Activated naive CD8-positive, alpha-beta T cell treated with anti-CD3 and anti-CD28 coated beads, Interleukin-2, amount 10 ng/mL, durations not matched to agents 7 days and 5 days (primary cell): ENCODE data around the gene SLC8A3. TPM values are rescaled to one million over a fixed set of nuclear protein-coding genes. Genes with fewer than 3 reads are reported as not detected.
A peak's percentile ranks its signal among the peaks of the same experiment; 100 is the strongest.
"Not testable (repeated sequence)": the region's sequence is repeated elsewhere in the genome, so short reads cannot be mapped to it uniquely, and the experiment has no call there.

Experiments
- ATAC-seq: fragments of 150-1000 bp; cut with Tn5 transposase; one replicate; pipeline ENCODE4 v1.10.0; 2021; ENCODE audit warnings: low read depth, moderate library complexity
- POLR2A ChIA-PET: fragments of 350-600 bp; sonication (Branson Sonifier 250); formaldehyde crosslinking; loops from one replicate; lab custom pipeline; 2021; ENCODE audit warnings: antibody characterized with exemption; lab: Charles Lee
- DNase-seq: peaks from one replicate; pipeline ENCODE4 v3.0.0; 2021
- H3K27ac Mint-ChIP-seq: one replicate; pipeline ENCODE4 v1.8.0; 2022; ENCODE audit warnings: mild to moderate bottlenecking, mixed read lengths
- H3K27me3 Mint-ChIP-seq: one replicate; pipeline ENCODE4 v1.8.0; 2022; ENCODE audit warnings: mild to moderate bottlenecking, moderate library complexity, mixed read lengths
- H3K36me3 Mint-ChIP-seq: one replicate; pipeline ENCODE4 v1.8.0; 2021; ENCODE audit warnings: mild to moderate bottlenecking, mixed read lengths
- H3K4me1 Mint-ChIP-seq: one replicate; pipeline ENCODE4 v1.8.0; 2021; ENCODE audit warnings: mixed read lengths
- H3K4me3 Mint-ChIP-seq: one replicate; pipeline ENCODE4 v1.8.0; 2022; ENCODE audit warnings: mild to moderate bottlenecking, moderate library complexity, mixed read lengths
- H3K9me3 Mint-ChIP-seq: one replicate; pipeline ENCODE4 v1.8.0; 2021; ENCODE audit warnings: mixed read lengths
- total RNA-seq, 2 experiments: library from RNA; stranded (reverse); gene quantifications; one replicate each; pipeline ENCODE4 v1.2.3, GENCODE V29; 2021

SLC8A3 gene
- under 1 TPM in 1 of 2 experiments, not detected in 1; 0.11 TPM for total RNA-seq

- Mint-ChIP-seq H3K9me3 (no peaks in the 10 kb centered on the region), H3K4me1 (peaks cover 13% of the 10 kb centered on the region), H3K27me3 (peaks cover 71% of the 10 kb centered on the region), H3K36me3 (peaks cover 2% of the 10 kb centered on the region), H3K4me3 (peak within 1 kb of the TSS; percentile 87), H3K27ac (no peak within 1 kb of the TSS)
- DNase-seq (peak; percentile 47), ATAC-seq (peak; percentile 22)
- POLR2A ChIA-PET, result no interaction called here
Observed at GRCh38 chr14:70188659-70189455, at the start of gene SLC8A3. TSS of gene SLC8A3 (minus strand) at chr14:70188951. CDS start at chr14:70168422, 20,529 bp downstream.

GRCh38 chr14:70237710-70238109, 49.0 kb upstream of the SLC8A3 start:
- no peak for ATAC-seq

GRCh38 chr14:70234066-70234950, 45.6 kb upstream of the SLC8A3 start:
- Mint-ChIP-seq H3K4me3 (no peak overlapping the region), H3K36me3 (no peaks in the 10 kb centered on the region), H3K27me3 (peaks cover 26% of the 10 kb centered on the region), H3K9me3 (peaks cover 2% of the 10 kb centered on the region), H3K4me1 (no peaks in the 10 kb centered on the region), H3K27ac (no peak overlapping the region)
- no peak for DNase-seq
- POLR2A ChIA-PET, result no interaction called here
- no peak for ATAC-seq

More at GRCh38 chr14:70237710-70238109, 49.0 kb upstream of the SLC8A3 start:
- Mint-ChIP-seq H3K36me3 (no peaks in the 10 kb centered on the region), H3K9me3 (peaks cover 3% of the 10 kb centered on the region), H3K27me3 (peaks cover 37% of the 10 kb centered on the region), H3K4me3 (no peak overlapping the region), H3K4me1 (no peaks in the 10 kb centered on the region), H3K27ac (no peak overlapping the region)
- DNase-seq, result no peak
- POLR2A ChIA-PET, result no interaction called here

GRCh38 chr14:70231756-70232544, 43.2 kb upstream of the SLC8A3 start:
- DNase-seq, H3K9me3 Mint-ChIP-seq, H3K27ac Mint-ChIP-seq, H3K36me3 Mint-ChIP-seq, ATAC-seq, H3K4me1 Mint-ChIP-seq, POLR2A ChIA-PET, H3K4me3 Mint-ChIP-seq: not testable (repeated sequence)
- peaks cover 20% of the 10 kb centered on the region for H3K27me3 Mint-ChIP-seq

- H3K36me3 Mint-ChIP-seq, H3K4me3 Mint-ChIP-seq, DNase-seq, H3K9me3 Mint-ChIP-seq, H3K4me1 Mint-ChIP-seq, POLR2A ChIA-PET, H3K27ac Mint-ChIP-seq, ATAC-seq: not testable (repeated sequence)
- peaks cover 17% of the 10 kb centered on the region for H3K27me3 Mint-ChIP-seq
Observed at GRCh38 chr14:70229877-70230640, 41.3 kb upstream of the SLC8A3 start.

- Mint-ChIP-seq H3K9me3 (no peaks in the 10 kb centered on the region), H3K4me1 (no peaks in the 10 kb centered on the region), H3K27me3 (peaks cover 5% of the 10 kb centered on the region), H3K36me3 (no peaks in the 10 kb centered on the region), H3K27ac (no peak overlapping the region), H3K4me3 (no peak overlapping the region)
- POLR2A ChIA-PET, result no interaction called here
- DNase-seq (no peak), ATAC-seq (no peak)
Observed at GRCh38 chr14:70213721-70214282, 25.1 kb upstream of the SLC8A3 start.

GRCh38 chr14:70212752-70213151, 24.0 kb upstream of the SLC8A3 start:
- H3K4me3 Mint-ChIP-seq, result no peak overlapping the region
- no peaks in the 10 kb centered on the region for H3K36me3 Mint-ChIP-seq
- peaks cover 9% of the 10 kb centered on the region for H3K27me3 Mint-ChIP-seq
- ATAC-seq (no peak), DNase-seq (no peak)
- H3K9me3 Mint-ChIP-seq, result no peaks in the 10 kb centered on the region
- no peaks in the 10 kb centered on the region for H3K4me1 Mint-ChIP-seq
- H3K27ac Mint-ChIP-seq, result no peak overlapping the region
- POLR2A ChIA-PET, result no interaction called here

GRCh38 chr14:70208380-70208779, 19.6 kb upstream of the SLC8A3 start:
- H3K27ac Mint-ChIP-seq, result no peak overlapping the region
- H3K4me1 Mint-ChIP-seq, result no peaks in the 10 kb centered on the region
- H3K27me3 Mint-ChIP-seq, result peaks cover 17% of the 10 kb centered on the region
- no peak overlapping the region for H3K4me3 Mint-ChIP-seq
- DNase-seq, result no peak
- H3K36me3 Mint-ChIP-seq, result no peaks in the 10 kb centered on the region
- no peaks in the 10 kb centered on the region for H3K9me3 Mint-ChIP-seq
- ATAC-seq, result no peak
- POLR2A ChIA-PET, result no interaction called here

GRCh38 chr14:70203686-70204085, 14.9 kb upstream of the SLC8A3 start:
- H3K27ac Mint-ChIP-seq, result no peak overlapping the region
- POLR2A ChIA-PET, result no interaction called here
- H3K9me3 Mint-ChIP-seq, result no peaks in the 10 kb centered on the region
- no peaks in the 10 kb centered on the region for H3K36me3 Mint-ChIP-seq
- H3K27me3 Mint-ChIP-seq, result peaks cover 36% of the 10 kb centered on the region
- no peak for DNase-seq
- H3K4me3 Mint-ChIP-seq, result no peak overlapping the region
- no peaks in the 10 kb centered on the region for H3K4me1 Mint-ChIP-seq
- ATAC-seq, result no peak

GRCh38 chr14:70201994-70202393, 13.2 kb upstream of the SLC8A3 start:
- DNase-seq (no peak), ATAC-seq (no peak)
- no peaks in the 10 kb centered on the region for H3K9me3 Mint-ChIP-seq
- H3K36me3 Mint-ChIP-seq, result no peaks in the 10 kb centered on the region
- peaks cover 41% of the 10 kb centered on the region for H3K27me3 Mint-ChIP-seq
- no peak overlapping the region for H3K4me3 Mint-ChIP-seq
- no peaks in the 10 kb centered on the region for H3K4me1 Mint-ChIP-seq
- POLR2A ChIA-PET, result no interaction called here
- H3K27ac Mint-ChIP-seq, result no peak overlapping the region

GRCh38 chr14:70193396-70193795, 4.6 kb upstream of the SLC8A3 start:
- Mint-ChIP-seq H3K9me3 (no peaks in the 10 kb centered on the region), H3K27me3 (peaks cover 74% of the 10 kb centered on the region), H3K36me3 (no peaks in the 10 kb centered on the region), H3K4me3 (no peak overlapping the region), H3K4me1 (peaks cover 2% of the 10 kb centered on the region), H3K27ac (no peak overlapping the region)
- POLR2A ChIA-PET, result no interaction called here
- no peak for DNase-seq
- ATAC-seq, result no peak

GRCh38 chr14:70192915-70193314, 4.2 kb upstream of the SLC8A3 start:
- no peak overlapping the region for H3K27ac Mint-ChIP-seq
- ATAC-seq, result no peak
- no peak overlapping the region for H3K4me3 Mint-ChIP-seq
- H3K27me3 Mint-ChIP-seq, result peaks cover 75% of the 10 kb centered on the region
- peaks cover 4% of the 10 kb centered on the region for H3K4me1 Mint-ChIP-seq
- POLR2A ChIA-PET, result no interaction called here
- no peak for DNase-seq
- H3K36me3 Mint-ChIP-seq, result no peaks in the 10 kb centered on the region
- no peaks in the 10 kb centered on the region for H3K9me3 Mint-ChIP-seq
